Sigmoid colon (tissue), 4 donors: ENCODE results near the gene CLDN22.

Experiments
- POLR2AphosphoS5 ChIP-seq, 4 donors: sonication (generic); formaldehyde crosslinking; IDR thresholded peaks; one replicate each; pipeline ENCODE4 v1.6.1; 2017; ENCODE audit warnings: antibody characterized with exemption in 4 of 4
- TF ChIP-seq, protein P1 (sequence below), 4 experiments: fragments of 450-650 bp in 3 of 4; fragments of 200-600 bp in 1 of 4; IDR thresholded peaks; one replicate each; pipeline ENCODE4 v1.5.1; 2016 to 2019; ENCODE audit warnings: antibody characterized with exemption in 4 of 4, mild to moderate bottlenecking in 3 of 4, moderate library complexity in 2 of 4

DNA sequence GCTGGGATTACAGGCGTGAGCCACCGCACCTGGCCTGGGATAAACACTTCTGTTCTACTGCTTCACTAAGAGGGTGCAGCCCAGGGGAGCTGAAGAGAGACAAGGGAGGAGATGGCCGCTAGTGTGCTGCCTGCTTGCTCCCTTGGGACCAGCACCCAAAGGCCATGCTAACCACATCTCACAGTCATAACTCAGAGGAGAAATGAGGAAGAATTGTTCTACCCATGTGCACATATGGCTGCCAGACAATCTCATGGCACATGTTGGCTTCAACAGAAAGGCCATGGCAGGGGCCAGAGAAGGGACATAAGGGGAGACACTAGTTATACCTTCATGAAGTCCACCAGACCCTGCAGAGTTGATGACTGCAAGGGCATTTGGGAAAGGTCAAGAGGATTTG lies 22.4 kb downstream of the CLDN22 start:
- no peak for TF ChIP-seq POLR2AphosphoS5 (IDR thresholded peaks at IDR 0.05)
- TF ChIP-seq, protein P1, sequence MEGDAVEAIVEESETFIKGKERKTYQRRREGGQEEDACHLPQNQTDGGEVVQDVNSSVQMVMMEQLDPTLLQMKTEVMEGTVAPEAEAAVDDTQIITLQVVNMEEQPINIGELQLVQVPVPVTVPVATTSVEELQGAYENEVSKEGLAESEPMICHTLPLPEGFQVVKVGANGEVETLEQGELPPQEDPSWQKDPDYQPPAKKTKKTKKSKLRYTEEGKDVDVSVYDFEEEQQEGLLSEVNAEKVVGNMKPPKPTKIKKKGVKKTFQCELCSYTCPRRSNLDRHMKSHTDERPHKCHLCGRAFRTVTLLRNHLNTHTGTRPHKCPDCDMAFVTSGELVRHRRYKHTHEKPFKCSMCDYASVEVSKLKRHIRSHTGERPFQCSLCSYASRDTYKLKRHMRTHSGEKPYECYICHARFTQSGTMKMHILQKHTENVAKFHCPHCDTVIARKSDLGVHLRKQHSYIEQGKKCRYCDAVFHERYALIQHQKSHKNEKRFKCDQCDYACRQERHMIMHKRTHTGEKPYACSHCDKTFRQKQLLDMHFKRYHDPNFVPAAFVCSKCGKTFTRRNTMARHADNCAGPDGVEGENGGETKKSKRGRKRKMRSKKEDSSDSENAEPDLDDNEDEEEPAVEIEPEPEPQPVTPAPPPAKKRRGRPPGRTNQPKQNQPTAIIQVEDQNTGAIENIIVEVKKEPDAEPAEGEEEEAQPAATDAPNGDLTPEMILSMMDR (IDR thresholded peaks at IDR 0.05), result no peak
